Heart left ventricle (tissue), 13 donors: ENCODE results near the gene ZNF790.

Experiments
- POLR2A ChIP-seq, 2 donors: fragments of 450-650 bp; IDR thresholded peaks; one replicate each; pipeline ENCODE4 v1.6.1; 2017; ENCODE audit warnings: antibody characterized with exemption in 2 of 2, mild to moderate bottlenecking in 2 of 2, moderate library complexity in 2 of 2
- TF ChIP-seq, protein P1 (sequence below), 12 donors: fragments of 200-600 bp; sonication (generic) in 4 of 12; IDR thresholded peaks; one replicate each; pipeline versions ENCODE4 v1.5.0 to v1.8.0; 2018 to 2022; ENCODE audit warnings: antibody characterized with exemption in 12 of 12, mild to moderate bottlenecking in 5 of 12
- donor health status: ischemic (EF 13 %, LVEDD 7.1; RV severe dilation, severe dysfunction).
- donor health status: DM: no; HTN: yes; CAD: no.
- donor health status: DM: no; HTN: no; CAD: no.
- donor health status: ischemic (EF 25% LVEDD 6.9; RV normal size, moderate dysfunction).
- donor health status: ischemic (EF 25% LVEDD 5.7; RV mildly dilated, moderate dysfunction).
- donor health status: ischemic (EF 35%, LVEDD 5.7; RV mildly dilated, moderate dysfunction).
- donor health status: nonischemic (EF 11% LVEDD 7.7; RV severe dilation, severe dysfunction).
- donor health status: DM: yes; HTN: yes; CAD: no.
- donor health status: PGD.
- donor health status: ischemic (EF 29% LVEDD 5.4; RV normal size, mild dysfunction).
- donor health status: nonischemic (EF 23%, LVEDD 6.1; RV moderate dilation, normal function).

DNA sequence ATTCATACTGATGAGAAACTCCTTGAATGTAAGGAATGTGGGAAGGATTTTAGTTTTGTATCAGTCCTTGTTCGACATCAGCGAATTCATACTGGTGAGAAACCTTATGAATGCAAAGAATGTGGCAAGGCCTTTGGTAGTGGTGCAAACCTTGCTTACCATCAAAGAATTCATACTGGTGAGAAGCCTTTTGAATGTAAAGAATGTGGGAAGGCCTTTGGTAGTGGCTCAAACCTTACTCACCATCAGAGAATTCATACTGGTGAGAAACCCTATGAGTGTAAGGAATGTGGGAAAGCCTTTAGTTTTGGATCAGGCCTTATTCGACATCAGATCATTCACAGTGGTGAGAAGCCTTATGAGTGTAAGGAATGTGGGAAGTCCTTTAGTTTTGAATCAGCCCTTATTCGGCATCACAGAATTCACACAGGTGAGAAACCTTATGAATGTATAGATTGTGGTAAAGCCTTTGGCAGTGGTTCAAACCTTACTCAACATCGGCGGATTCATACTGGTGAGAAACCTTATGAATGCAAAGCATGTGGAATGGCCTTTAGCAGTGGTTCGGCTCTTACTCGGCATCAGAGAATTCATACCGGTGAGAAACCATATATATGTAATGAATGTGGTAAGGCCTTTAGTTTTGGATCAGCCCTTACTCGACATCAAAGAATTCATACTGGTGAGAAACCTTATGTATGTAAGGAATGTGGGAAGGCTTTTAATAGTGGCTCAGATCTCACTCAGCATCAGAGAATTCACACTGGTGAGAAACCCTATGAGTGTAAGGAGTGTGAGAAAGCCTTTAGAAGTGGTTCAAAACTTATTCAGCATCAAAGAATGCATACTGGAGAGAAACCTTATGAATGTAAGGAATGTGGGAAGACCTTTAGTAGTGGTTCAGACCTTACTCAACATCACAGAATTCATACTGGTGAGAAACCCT lies 39.1 kb upstream of the ZNF790 start:
- TF ChIP-seq, protein P1, sequence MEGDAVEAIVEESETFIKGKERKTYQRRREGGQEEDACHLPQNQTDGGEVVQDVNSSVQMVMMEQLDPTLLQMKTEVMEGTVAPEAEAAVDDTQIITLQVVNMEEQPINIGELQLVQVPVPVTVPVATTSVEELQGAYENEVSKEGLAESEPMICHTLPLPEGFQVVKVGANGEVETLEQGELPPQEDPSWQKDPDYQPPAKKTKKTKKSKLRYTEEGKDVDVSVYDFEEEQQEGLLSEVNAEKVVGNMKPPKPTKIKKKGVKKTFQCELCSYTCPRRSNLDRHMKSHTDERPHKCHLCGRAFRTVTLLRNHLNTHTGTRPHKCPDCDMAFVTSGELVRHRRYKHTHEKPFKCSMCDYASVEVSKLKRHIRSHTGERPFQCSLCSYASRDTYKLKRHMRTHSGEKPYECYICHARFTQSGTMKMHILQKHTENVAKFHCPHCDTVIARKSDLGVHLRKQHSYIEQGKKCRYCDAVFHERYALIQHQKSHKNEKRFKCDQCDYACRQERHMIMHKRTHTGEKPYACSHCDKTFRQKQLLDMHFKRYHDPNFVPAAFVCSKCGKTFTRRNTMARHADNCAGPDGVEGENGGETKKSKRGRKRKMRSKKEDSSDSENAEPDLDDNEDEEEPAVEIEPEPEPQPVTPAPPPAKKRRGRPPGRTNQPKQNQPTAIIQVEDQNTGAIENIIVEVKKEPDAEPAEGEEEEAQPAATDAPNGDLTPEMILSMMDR (IDR thresholded peaks at IDR 0.05) = no peak
- no peak for TF ChIP-seq POLR2A (IDR thresholded peaks at IDR 0.05)
